Neural progenitor cell (in vitro differentiated cells): ENCODE measurements around the gene SUGT1. TPM values are rescaled to one million over a fixed set of nuclear protein-coding genes. Genes with fewer than 3 reads are reported as not detected.
"Not testable (repeated sequence)": the region's sequence is repeated elsewhere in the genome, so short reads cannot be mapped to it uniquely, and the experiment has no call there.

Experiments
- DNase-seq: peaks from one replicate; pipeline ENCODE4 v3.0.0-alpha.2; 2016; ENCODE audit warnings: low spot score
- H2AFZ ChIP-seq: fragments of 200-600 bp; sonication (generic); replicated peaks from 2 replicates; pipeline ENCODE4 v1.6.1; 2016; ENCODE audit warnings: antibody characterized with exemption
- H3F3A ChIP-seq: fragments of 200-600 bp; sonication (generic); 2 replicates; pipeline ENCODE4 v1.6.1; 2016; ENCODE audit warnings: antibody characterized with exemption, low read depth
- H3K27ac ChIP-seq: fragments of 200-600 bp; sonication (generic); 2 replicates; pipeline ENCODE4 v1.5.1; 2016; ENCODE audit warnings: mild to moderate bottlenecking
- H3K27me3 ChIP-seq: fragments of 200-600 bp; sonication (generic); 2 replicates; pipeline ENCODE4 v1.6.1; 2016; ENCODE audit warnings: mild to moderate bottlenecking, moderate library complexity
- H3K36me3 ChIP-seq: fragments of 200-600 bp; sonication (generic); 2 replicates; pipeline ENCODE4 v1.5.1; 2016
- H3K4me1 ChIP-seq: fragments of 200-600 bp; sonication (generic); 2 replicates; pipeline ENCODE4 v1.6.1; 2016; ENCODE audit warnings: mixed run types
- H3K4me2 ChIP-seq: fragments of 200-600 bp; sonication (generic); 2 replicates; pipeline ENCODE4 v1.6.1; 2016
- H3K4me3 ChIP-seq: fragments of 200-600 bp; sonication (generic); 2 replicates; pipeline ENCODE4 v1.5.1; 2016
- H3K79me2 ChIP-seq: fragments of 200-600 bp; sonication (generic); 2 replicates; pipeline ENCODE4 v1.6.1; 2016; ENCODE audit warnings: low read depth
- H3K9ac ChIP-seq: fragments of 200-600 bp; sonication (generic); 2 replicates; pipeline ENCODE4 v1.6.1; 2016
- H3K9me3 ChIP-seq: fragments of 200-600 bp; sonication (generic); 2 replicates; pipeline ENCODE4 v1.5.1; 2016; ENCODE audit warnings: low read depth
- H4K20me1 ChIP-seq: fragments of 200-600 bp; sonication (generic); 2 replicates; pipeline ENCODE4 v1.6.1; 2016; ENCODE audit warnings: low read depth
- H3K27ac Mint-ChIP-seq: 3 replicates; pipeline ENCODE4 v1.8.0; 2021; ENCODE audit warnings: mixed read lengths
- H3K27me3 Mint-ChIP-seq: 2 replicates; pipeline ENCODE4 v1.8.0; 2022; ENCODE audit warnings: low read depth, mild to moderate bottlenecking, inconsistent platforms, moderate library complexity, mixed read lengths; ENCODE audit not compliant: insufficient read depth
- H3K36me3 Mint-ChIP-seq: 3 replicates; pipeline ENCODE4 v1.8.0; 2021; ENCODE audit warnings: mixed read lengths
- H3K4me1 Mint-ChIP-seq: 3 replicates; pipeline ENCODE4 v1.8.0; 2021; ENCODE audit warnings: mixed read lengths
- H3K4me3 Mint-ChIP-seq: 3 replicates; pipeline ENCODE4 v1.8.0; 2021; ENCODE audit warnings: mild to moderate bottlenecking, moderate library complexity, mixed read lengths
- H3K9me3 Mint-ChIP-seq: 3 replicates; pipeline ENCODE4 v1.8.0; 2020; ENCODE audit warnings: mixed read lengths
- EZH2 ChIP-seq: fragments of 200-600 bp; sonication (generic); IDR thresholded peaks from 2 replicates; pipeline ENCODE4 v1.6.1; 2017; ENCODE audit warnings: antibody characterized with exemption, mild to moderate bottlenecking, moderate library complexity
- total RNA-seq: library from RNA; depleted of rRNA; stranded (reverse); fragments of >200 nt; gene quantifications from 2 replicates; pipeline ENCODE4 v1.2.3, GENCODE V29; 2015; ENCODE audit warnings: low replicate concordance
- TF ChIP-seq, protein P1 (sequence below): fragments of 200-600 bp; sonication (generic); IDR thresholded peaks from 2 replicates; pipeline ENCODE4 v1.5.1; 2017; ENCODE audit warnings: antibody characterized with exemption, mild to moderate bottlenecking

SUGT1 gene
- 47.5 and 67.0 TPM in 2 replicates for total RNA-seq

DNA sequence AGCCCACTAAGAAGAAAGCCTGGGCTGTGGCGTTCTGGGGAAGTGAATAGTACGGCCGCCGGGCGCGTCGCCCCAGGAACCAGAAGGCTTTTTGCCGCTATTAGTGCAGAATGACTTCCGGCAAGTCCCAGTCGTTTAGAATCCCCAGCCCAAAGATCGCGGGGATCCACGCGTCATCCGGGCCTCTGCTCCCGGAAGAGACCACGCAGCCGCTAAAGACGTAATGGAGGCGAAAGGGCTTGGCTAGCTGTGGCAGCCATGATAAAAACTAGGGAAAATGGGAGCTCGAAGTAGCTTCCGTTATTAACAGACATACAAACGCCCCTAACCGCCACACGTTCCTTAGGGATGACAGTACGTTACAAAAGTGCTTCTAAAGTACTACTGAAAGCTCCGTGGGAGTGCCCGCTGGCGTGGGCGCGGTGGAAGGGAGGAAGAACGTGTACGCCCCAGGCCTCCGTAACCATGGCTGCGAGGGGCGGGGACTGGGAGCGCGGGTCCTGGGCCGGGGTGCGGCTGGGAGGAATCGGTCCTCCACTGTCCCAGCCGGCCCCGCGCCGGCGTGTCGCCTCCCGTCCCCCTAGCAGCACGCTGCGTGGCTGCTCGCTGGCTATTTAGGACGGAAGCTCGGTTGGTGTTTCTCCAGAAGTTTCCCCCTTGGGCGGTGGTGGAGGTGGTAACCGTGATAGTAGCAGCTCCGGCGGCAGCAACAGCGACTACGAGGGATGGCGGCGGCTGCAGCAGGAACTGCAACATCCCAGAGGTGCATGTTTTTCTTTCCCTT lies at the start of gene SUGT1:
TSS of gene SUGT1 (plus strand) at position 641 of the 784 bp plus-strand sequence. CDS start at position 726, 85 bp downstream.
- no peak within 1 kb of the TSS for H3K4me3 Mint-ChIP-seq
- Histone ChIP-seq H3K4me1 (peaks cover 8% of the 10 kb centered on the region), H3K36me3 (no peaks in the 10 kb centered on the region), H3K4me2 (peak within 1 kb of the TSS; percentile 84), H3K9me3 (no peaks in the 10 kb centered on the region), H3K27ac (peak within 1 kb of the TSS; percentile 98), H3K9ac (peak within 1 kb of the TSS; percentile 81), H3K79me2 (peaks cover 74% of the 10 kb centered on the region), H3K27me3 (no peaks in the 10 kb centered on the region), H2AFZ (peak within 1 kb of the TSS; percentile 89), H3F3A (peaks cover 26% of the 10 kb centered on the region), H3K4me3 (peak within 1 kb of the TSS; percentile 89), H4K20me1 (peaks cover 7% of the 10 kb centered on the region)
- H3K9me3 Mint-ChIP-seq, result no peaks in the 10 kb centered on the region
- TF ChIP-seq EZH2, result no peak
- TF ChIP-seq, protein P1, sequence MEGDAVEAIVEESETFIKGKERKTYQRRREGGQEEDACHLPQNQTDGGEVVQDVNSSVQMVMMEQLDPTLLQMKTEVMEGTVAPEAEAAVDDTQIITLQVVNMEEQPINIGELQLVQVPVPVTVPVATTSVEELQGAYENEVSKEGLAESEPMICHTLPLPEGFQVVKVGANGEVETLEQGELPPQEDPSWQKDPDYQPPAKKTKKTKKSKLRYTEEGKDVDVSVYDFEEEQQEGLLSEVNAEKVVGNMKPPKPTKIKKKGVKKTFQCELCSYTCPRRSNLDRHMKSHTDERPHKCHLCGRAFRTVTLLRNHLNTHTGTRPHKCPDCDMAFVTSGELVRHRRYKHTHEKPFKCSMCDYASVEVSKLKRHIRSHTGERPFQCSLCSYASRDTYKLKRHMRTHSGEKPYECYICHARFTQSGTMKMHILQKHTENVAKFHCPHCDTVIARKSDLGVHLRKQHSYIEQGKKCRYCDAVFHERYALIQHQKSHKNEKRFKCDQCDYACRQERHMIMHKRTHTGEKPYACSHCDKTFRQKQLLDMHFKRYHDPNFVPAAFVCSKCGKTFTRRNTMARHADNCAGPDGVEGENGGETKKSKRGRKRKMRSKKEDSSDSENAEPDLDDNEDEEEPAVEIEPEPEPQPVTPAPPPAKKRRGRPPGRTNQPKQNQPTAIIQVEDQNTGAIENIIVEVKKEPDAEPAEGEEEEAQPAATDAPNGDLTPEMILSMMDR, result peak; percentile 69
- peaks cover 11% of the 10 kb centered on the region for H3K36me3 Mint-ChIP-seq
- peak; percentile 98 for DNase-seq
- no peak within 1 kb of the TSS for H3K27ac Mint-ChIP-seq
- peaks cover 7% of the 10 kb centered on the region for H3K4me1 Mint-ChIP-seq
- H3K27me3 Mint-ChIP-seq, result no peaks in the 10 kb centered on the region

DNA sequence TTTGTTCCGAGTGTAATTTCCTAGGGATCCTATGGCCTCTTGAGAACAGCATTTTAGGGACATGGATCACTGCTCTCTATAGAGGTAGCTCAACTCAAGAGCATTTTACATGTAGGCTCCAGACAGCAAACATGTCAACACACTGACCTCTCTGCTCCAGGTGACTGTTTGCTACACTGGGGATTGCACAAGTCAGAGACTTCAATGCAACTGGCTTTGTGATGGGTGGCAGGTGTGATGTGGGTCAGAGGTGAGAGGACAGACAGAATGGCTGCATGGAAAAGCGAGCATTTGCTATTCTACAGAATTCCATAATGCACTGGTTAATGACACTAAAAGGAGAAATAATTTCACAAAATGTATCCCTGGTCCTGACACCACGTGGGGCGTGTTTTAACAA lies 49.3 kb upstream of the SUGT1 start:
- not testable (repeated sequence) for H3K27ac ChIP-seq, H3K9me3 Mint-ChIP-seq, H3K36me3 Mint-ChIP-seq, H3K4me3 Mint-ChIP-seq, DNase-seq, H3K79me2 ChIP-seq, H3K9ac ChIP-seq, H3K36me3 ChIP-seq, H4K20me1 ChIP-seq, H3F3A ChIP-seq, H3K27ac Mint-ChIP-seq, H3K4me2 ChIP-seq, H3K27me3 Mint-ChIP-seq, H3K9me3 ChIP-seq, H3K27me3 ChIP-seq, H2AFZ ChIP-seq, H3K4me3 ChIP-seq
- peaks cover 28% of the 10 kb centered on the region for H3K4me1 Mint-ChIP-seq
- H3K4me1 ChIP-seq, result peaks cover 12% of the 10 kb centered on the region

DNA sequence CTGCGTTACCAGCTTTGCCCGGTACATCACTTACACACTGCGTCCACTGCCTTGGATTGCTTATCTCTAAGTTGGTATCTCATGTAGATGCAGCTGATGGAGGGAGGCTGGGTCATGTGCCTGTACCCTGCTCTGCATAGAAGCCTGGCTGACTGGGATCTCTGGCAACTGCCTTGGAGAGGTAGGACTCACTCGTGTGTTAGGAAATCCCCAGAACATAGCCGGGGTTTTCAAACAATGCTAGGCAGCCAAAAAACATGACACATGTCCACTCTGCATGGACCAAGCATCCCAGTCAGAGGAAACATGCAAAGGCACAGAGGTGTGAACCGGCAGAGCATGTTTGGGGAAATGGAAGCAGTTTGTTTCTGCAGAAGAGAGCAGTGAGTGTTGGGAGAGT lies 46.5 kb upstream of the SUGT1 start:
- not testable (repeated sequence) for H3K27ac ChIP-seq, H4K20me1 ChIP-seq, DNase-seq, H3K27me3 ChIP-seq, H3K36me3 ChIP-seq, H2AFZ ChIP-seq, H3K4me1 ChIP-seq, H3K9me3 ChIP-seq, H3K27ac Mint-ChIP-seq, H3K9ac ChIP-seq, H3K4me3 ChIP-seq, H3K4me2 ChIP-seq, H3K79me2 ChIP-seq, H3F3A ChIP-seq, H3K36me3 Mint-ChIP-seq, H3K27me3 Mint-ChIP-seq, H3K9me3 Mint-ChIP-seq
- H3K4me3 Mint-ChIP-seq, result peak overlapping the region; percentile 64
- H3K4me1 Mint-ChIP-seq, result peaks cover 19% of the 10 kb centered on the region

DNA sequence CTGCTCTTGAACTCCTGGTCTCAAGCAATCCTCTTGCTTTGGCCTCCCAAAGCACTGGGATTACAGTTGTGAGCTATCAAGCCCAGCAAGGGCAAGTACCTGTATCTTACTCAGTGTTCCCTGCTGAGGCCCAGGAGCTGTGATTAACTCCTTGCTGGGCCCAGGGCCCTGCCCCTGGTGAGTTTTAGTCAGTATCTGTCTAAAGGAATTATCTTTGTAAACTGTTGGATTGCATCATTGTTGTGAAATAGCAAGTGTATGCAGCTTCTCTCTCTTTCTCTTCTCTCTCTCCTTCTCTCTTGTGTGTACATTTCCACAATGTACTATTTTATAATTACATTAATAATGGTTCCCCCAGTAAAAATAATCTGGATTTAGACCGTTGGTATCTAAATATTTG lies 45.8 kb upstream of the SUGT1 start:
- H3K9me3 Mint-ChIP-seq, H3K4me1 ChIP-seq, H3K27me3 ChIP-seq, H3K36me3 ChIP-seq, H3K27ac ChIP-seq, H3F3A ChIP-seq, H2AFZ ChIP-seq, H3K36me3 Mint-ChIP-seq, H3K79me2 ChIP-seq, H3K4me3 ChIP-seq, H3K4me3 Mint-ChIP-seq, DNase-seq, H3K9ac ChIP-seq, H4K20me1 ChIP-seq, H3K27ac Mint-ChIP-seq, H3K4me2 ChIP-seq, H3K9me3 ChIP-seq, H3K27me3 Mint-ChIP-seq: not testable (repeated sequence)
- peaks cover 19% of the 10 kb centered on the region for H3K4me1 Mint-ChIP-seq

DNA sequence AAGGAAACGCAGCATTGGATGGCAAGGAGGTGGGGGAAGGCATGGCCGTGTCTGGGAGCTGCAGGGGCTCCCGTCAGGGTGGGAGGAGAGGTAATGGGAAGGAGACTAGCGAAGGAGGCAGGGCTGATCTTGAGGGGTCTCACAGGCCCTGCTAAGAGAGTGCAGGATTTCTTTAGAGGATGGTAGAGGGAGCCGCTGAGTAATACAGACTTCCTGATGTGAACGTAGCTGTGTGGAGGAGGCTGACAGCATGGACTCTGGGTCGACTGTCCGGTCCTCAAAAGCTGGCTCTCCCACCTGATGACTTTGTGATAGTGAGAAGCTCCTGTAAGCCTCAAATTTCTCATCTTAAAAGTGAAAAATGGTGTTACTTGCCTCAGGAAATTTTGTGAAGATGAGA lies 44.5 kb upstream of the SUGT1 start:
- not testable (repeated sequence) for H3K27ac ChIP-seq, H3K27me3 Mint-ChIP-seq, H3K27me3 ChIP-seq, DNase-seq, H3K4me1 ChIP-seq, H3K36me3 Mint-ChIP-seq, H3K4me3 ChIP-seq, H3K79me2 ChIP-seq, H3K4me2 ChIP-seq, H3K9ac ChIP-seq, H2AFZ ChIP-seq, H3K9me3 Mint-ChIP-seq, H3F3A ChIP-seq, H4K20me1 ChIP-seq, H3K36me3 ChIP-seq, H3K4me3 Mint-ChIP-seq, H3K9me3 ChIP-seq, H3K27ac Mint-ChIP-seq
- peaks cover 12% of the 10 kb centered on the region for H3K4me1 Mint-ChIP-seq
